K562 (cell line): ENCODE data around the gene RHEX. TPM values are rescaled to one million over a fixed set of nuclear protein-coding genes. Genes with fewer than 3 reads are reported as not detected.

Experiments
- BRD9 ChIP-seq: fragments of 450-650 bp; IDR thresholded peaks from 2 replicates; pipeline ENCODE4 v1.6.1; 2018; ENCODE audit warnings: low read depth; ENCODE audit not compliant: partially characterized antibody
- CTBP1 ChIP-seq: fragments of 450-650 bp; IDR thresholded peaks from 2 replicates; pipeline ENCODE4 v1.6.1; 2016; ENCODE audit warnings: borderline replicate concordance
- FOXA3 ChIP-seq, 2 experiments: fragments of 450-650 bp in 1 of 2; sonication (generic) in 1 of 2; formaldehyde crosslinking; IDR thresholded peaks in 1 of 2; conservative IDR thresholded peaks in 1 of 2; 2 replicates each; pipeline versions ENCODE4 v1.4.0 to v1.8.0; 2020 to 2022; ENCODE audit warnings: mild to moderate bottlenecking in 2 of 2, missing genetic modification reagents in 1 of 2
- KAT8 ChIP-seq: fragments of 450-650 bp; IDR thresholded peaks from 2 replicates; pipeline ENCODE4 v1.6.1; 2016; ENCODE audit warnings: low read depth, mild to moderate bottlenecking
- MTA1 ChIP-seq: fragments of 450-650 bp; IDR thresholded peaks from 2 replicates; pipeline ENCODE4 v1.6.1; 2017; ENCODE audit warnings: borderline replicate concordance
- NFE2L1 ChIP-seq: fragments of 450-650 bp; IDR thresholded peaks from 2 replicates; pipeline ENCODE4 v1.6.1; 2016; ENCODE audit warnings: missing genetic modification characterization, low read depth, mild to moderate bottlenecking, missing compliant biosample characterization, moderate library complexity, borderline replicate concordance
- POLR2H ChIP-seq: IDR thresholded peaks from 2 replicates; pipeline ENCODE4 v1.6.1; 2016; ENCODE audit warnings: missing genetic modification characterization, low read depth, mild to moderate bottlenecking, control low read depth, missing compliant biosample characterization, moderate library complexity
- RBM17 ChIP-seq: fragments of 200-400 bp; formaldehyde crosslinking; IDR thresholded peaks from 2 replicates; pipeline ENCODE4 v1.6.1; 2017; ENCODE audit warnings: low read depth, mild to moderate bottlenecking, low read length, borderline replicate concordance
- RBM34 ChIP-seq: fragments of 200-400 bp; formaldehyde crosslinking; IDR thresholded peaks from 2 replicates; pipeline ENCODE4 v1.6.1; 2018; ENCODE audit warnings: low read length, borderline replicate concordance; ENCODE audit not compliant: insufficient read depth
- STAT5B ChIP-seq: fragments of 250-450 bp; sonication (Bioruptor Pico); IDR thresholded peaks from 2 replicates; pipeline ENCODE4 v1.8.0; 2021; ENCODE audit warnings: mild to moderate bottlenecking, inconsistent platforms
- TAF7 ChIP-seq: fragments of 450-650 bp; IDR thresholded peaks from 2 replicates; pipeline ENCODE4 v1.6.1; 2016; ENCODE audit warnings: missing genetic modification characterization, missing compliant biosample characterization
- TOE1 ChIP-seq, 2 experiments: fragments of 450-650 bp in 1 of 2; sonication (generic) in 1 of 2; formaldehyde crosslinking in 1 of 2; IDR thresholded peaks; 2 replicates each; pipeline versions ENCODE4 v1.7.1 to v1.8.0; 2016 to 2022; ENCODE audit warnings: borderline replicate concordance in 2 of 2, mild to moderate bottlenecking in 2 of 2, antibody characterized with exemption in 1 of 2, inconsistent platforms in 1 of 2, low read depth in 1 of 2, missing genetic modification reagents in 1 of 2, moderate library complexity in 1 of 2
- ZNF583 ChIP-seq: fragments of 250-450 bp; sonication (Bioruptor Pico); IDR thresholded peaks from 2 replicates; pipeline ENCODE4 v1.4.0; 2020
- ZNF766 ChIP-seq: fragments of 200-800 bp; sonication (Bioruptor generic); conservative IDR thresholded peaks from 2 replicates; pipeline ENCODE4 v1.6.1; 2016; ENCODE audit warnings: missing genetic modification characterization, missing compliant biosample characterization
- polyA plus RNA-seq, 8 experiments: library from polyadenylated mRNA; depleted of rRNA in 4 of 8; stranded (reverse) in 5 of 8; unstranded in 3 of 8; fragments of >200 nt; fragmentation: Nextera tagmentation in 2 of 8; fragmentation: Illumina TruSeq in 1 of 8; extraction: Ambion mirVana in 2 of 8; extraction: Trizol in 1 of 8; gene quantifications; 2 replicates each; pipeline versions ENCODE4 v1.2.1 to v1.2.3, GENCODE V29; 2011 to 2014; ENCODE audit warnings: inconsistent platforms in 1 of 8, missing spikeins in 1 of 8
- total RNA-seq, 7 experiments: library from RNA; depleted of rRNA in 6 of 7; stranded (reverse); fragments of >200 nt in 6 of 7; fragmentation: Illumina TruSeq in 2 of 7; extraction: Trizol in 2 of 7; gene quantifications; 2 replicates each; pipeline versions ENCODE4 v1.2.1 to v1.2.3, GENCODE V29; 2011 to 2021; ENCODE audit warnings: low replicate concordance in 1 of 7
- TF ChIP-seq, protein P1 (sequence below): IDR thresholded peaks from 2 replicates; pipeline ENCODE4 v1.6.1; 2011; ENCODE audit warnings: borderline replicate concordance, low read depth, mild to moderate bottlenecking, moderate library complexity, low read length; ENCODE audit not compliant: insufficient read depth, poor library complexity, severe bottlenecking
- TF ChIP-seq, protein P2 (sequence below): sonication (generic); formaldehyde crosslinking; IDR thresholded peaks from 2 replicates; pipeline ENCODE4 v1.8.0; 2022; ENCODE audit warnings: mild to moderate bottlenecking, low read depth, missing genetic modification reagents
- TF ChIP-seq, protein P3 (sequence below): fragments of 200-800 bp; sonication (Bioruptor generic); IDR thresholded peaks from 2 replicates; pipeline ENCODE4 v1.6.1; 2017; ENCODE audit warnings: missing genetic modification characterization, missing compliant biosample characterization

Gene RHEX
- total and polyA plus RNA-seq, 9 of the 15 experiments (the other 6 are each of a cell fraction or from before 2014, with no cell fraction given): not detected

DNA sequence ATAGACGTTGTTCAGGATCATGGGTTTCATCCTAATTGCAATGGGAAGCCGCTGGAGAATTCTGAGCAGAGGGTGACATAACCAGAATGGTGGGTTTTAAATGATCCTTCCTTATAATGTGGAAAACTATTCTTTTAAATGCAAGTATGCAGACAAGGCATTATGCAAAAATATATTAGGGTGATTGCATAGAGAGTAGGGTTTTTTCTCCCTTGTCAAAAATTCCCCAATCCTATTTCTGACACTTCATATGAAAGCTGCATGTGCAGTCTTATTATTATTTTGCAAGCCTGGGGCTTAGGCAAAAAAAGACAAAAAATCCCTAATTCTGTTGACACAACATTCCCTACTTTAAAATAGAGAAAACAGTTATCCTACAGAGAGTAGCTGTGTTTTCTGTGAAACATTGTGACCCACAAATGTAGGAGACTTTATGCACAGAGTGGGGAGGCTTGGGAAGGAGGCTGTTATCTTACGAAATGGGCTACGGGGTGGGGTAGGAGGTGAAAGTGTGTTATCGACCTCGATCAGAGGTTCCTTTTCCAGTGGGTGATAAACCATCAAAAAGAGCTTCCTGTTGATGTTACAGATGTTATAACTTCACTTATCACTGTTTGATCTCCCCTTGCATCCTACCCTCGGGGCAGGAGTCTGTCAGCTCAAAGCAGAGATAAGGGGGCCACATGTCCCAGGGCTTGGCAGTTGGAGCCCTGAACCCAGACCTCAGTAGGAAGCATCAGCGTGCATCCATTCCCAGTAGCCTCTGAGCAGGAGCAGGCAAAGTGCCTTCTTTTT, 27.2 kb downstream of the RHEX start (continued):
- TF ChIP-seq, protein P1, sequence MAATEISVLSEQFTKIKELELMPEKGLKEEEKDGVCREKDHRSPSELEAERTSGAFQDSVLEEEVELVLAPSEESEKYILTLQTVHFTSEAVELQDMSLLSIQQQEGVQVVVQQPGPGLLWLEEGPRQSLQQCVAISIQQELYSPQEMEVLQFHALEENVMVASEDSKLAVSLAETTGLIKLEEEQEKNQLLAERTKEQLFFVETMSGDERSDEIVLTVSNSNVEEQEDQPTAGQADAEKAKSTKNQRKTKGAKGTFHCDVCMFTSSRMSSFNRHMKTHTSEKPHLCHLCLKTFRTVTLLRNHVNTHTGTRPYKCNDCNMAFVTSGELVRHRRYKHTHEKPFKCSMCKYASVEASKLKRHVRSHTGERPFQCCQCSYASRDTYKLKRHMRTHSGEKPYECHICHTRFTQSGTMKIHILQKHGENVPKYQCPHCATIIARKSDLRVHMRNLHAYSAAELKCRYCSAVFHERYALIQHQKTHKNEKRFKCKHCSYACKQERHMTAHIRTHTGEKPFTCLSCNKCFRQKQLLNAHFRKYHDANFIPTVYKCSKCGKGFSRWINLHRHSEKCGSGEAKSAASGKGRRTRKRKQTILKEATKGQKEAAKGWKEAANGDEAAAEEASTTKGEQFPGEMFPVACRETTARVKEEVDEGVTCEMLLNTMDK: no peak
- TF ChIP-seq TAF7 (tag) (no peak), RBM34 (no peak), MTA1 (no peak), NFE2L1 (tag) (no peak), TOE1 (IDR thresholded peaks at IDR 0.05; ENCODE audit: borderline replicate concordance) (no peak), TOE1 (CRISPR knock-in tag; IDR thresholded peaks at IDR 0.05; ENCODE audit: borderline replicate concordance, low read depth) (no peak), ZNF766 (CRISPR knock-in tag) (0 out of 2 replicates have a peak, but pooled peaks have one; percentile 35), BRD9 (no peak), FOXA3 (CRISPR knock-in tag; conservative IDR thresholded peaks at IDR 0.05 in 1 of 2, IDR thresholded peaks at IDR 0.05 in 1 of 2) (no peak), RBM17 (no peak), POLR2H (tag) (no peak), KAT8 (no peak), STAT5B (no peak), ZNF583 (CRISPR knock-in tag) (no peak), CTBP1 (0 out of 2 replicates have a peak, but pooled peaks have one; percentile 32)
- TF ChIP-seq, protein P2, sequence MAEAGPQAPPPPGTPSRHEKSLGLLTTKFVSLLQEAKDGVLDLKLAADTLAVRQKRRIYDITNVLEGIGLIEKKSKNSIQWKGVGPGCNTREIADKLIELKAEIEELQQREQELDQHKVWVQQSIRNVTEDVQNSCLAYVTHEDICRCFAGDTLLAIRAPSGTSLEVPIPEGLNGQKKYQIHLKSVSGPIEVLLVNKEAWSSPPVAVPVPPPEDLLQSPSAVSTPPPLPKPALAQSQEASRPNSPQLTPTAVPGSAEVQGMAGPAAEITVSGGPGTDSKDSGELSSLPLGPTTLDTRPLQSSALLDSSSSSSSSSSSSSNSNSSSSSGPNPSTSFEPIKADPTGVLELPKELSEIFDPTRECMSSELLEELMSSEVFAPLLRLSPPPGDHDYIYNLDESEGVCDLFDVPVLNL (CRISPR knock-in tag): no peak
- TF ChIP-seq, protein P3, sequence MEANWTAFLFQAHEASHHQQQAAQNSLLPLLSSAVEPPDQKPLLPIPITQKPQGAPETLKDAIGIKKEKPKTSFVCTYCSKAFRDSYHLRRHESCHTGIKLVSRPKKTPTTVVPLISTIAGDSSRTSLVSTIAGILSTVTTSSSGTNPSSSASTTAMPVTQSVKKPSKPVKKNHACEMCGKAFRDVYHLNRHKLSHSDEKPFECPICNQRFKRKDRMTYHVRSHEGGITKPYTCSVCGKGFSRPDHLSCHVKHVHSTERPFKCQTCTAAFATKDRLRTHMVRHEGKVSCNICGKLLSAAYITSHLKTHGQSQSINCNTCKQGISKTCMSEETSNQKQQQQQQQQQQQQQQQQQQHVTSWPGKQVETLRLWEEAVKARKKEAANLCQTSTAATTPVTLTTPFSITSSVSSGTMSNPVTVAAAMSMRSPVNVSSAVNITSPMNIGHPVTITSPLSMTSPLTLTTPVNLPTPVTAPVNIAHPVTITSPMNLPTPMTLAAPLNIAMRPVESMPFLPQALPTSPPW: peak; percentile 56; the same call in 1 of the 2 replicates
